GM12875 (cell line): ENCODE measurements around the gene KLF3.

Source experiments
- H3K4me3 ChIP-seq: one replicate; pipeline ENCODE4 v1.5.1; 2011; ENCODE audit warnings: low read depth, low read length, control low read depth
- CTCF ChIP-seq: IDR thresholded peaks from 2 replicates; pipeline ENCODE4 v1.5.1; 2011; ENCODE audit warnings: low read depth, mild to moderate bottlenecking, control low read depth, inconsistent platforms, low read length, moderate library complexity, borderline replicate concordance; ENCODE audit not compliant: insufficient read depth

Gene KLF3

GRCh38 chr4:38711066-38711465 lies 47.1 kb downstream of the KLF3 start:
- TF ChIP-seq CTCF = no peak
- no peak overlapping the region for H3K4me3 ChIP-seq

- TF ChIP-seq CTCF = no peak
These were observed 51.1 kb downstream of the KLF3 start for GRCh38 chr4:38715050-38715449.

GRCh38 chr4:38716256-38716655 lies 52.3 kb downstream of the KLF3 start:
- no peak for TF ChIP-seq CTCF
- H3K4me3 ChIP-seq = no peak overlapping the region

More at GRCh38 chr4:38715050-38715449, 51.1 kb downstream of the KLF3 start:
- H3K4me3 ChIP-seq = no peak overlapping the region

GRCh38 chr4:38717604-38718003 lies 53.6 kb downstream of the KLF3 start:
- TF ChIP-seq CTCF = no peak

GRCh38 chr4:38723114-38723513 lies 59.1 kb downstream of the KLF3 start:
- no peak overlapping the region for H3K4me3 ChIP-seq
- TF ChIP-seq CTCF = no peak

More at GRCh38 chr4:38717604-38718003, 53.6 kb downstream of the KLF3 start:
- H3K4me3 ChIP-seq = no peak overlapping the region

GRCh38 chr4:38723726-38724474 lies 59.9 kb downstream of the KLF3 start:
- TF ChIP-seq CTCF = no peak
- H3K4me3 ChIP-seq = no peak overlapping the region

- TF ChIP-seq CTCF = no peak
- no peak overlapping the region for H3K4me3 ChIP-seq
These were observed 60.4 kb downstream of the KLF3 start for GRCh38 chr4:38724475-38724808.
